DND-41 (cell line): Measurements from ENCODE around the gene FBF1.

Experiments used
- CTCF ChIP-seq: IDR thresholded peaks from 2 replicates; pipeline ENCODE4 v1.5.1; 2012; ENCODE audit warnings: borderline replicate concordance, low read length, moderate library complexity, mild to moderate bottlenecking; ENCODE audit not compliant: poor library complexity, severe bottlenecking; ENCODE audit errors: extremely low read depth
- EZH2 ChIP-seq: IDR thresholded peaks from 3 replicates; pipeline ENCODE4 v1.6.1; 2012; ENCODE audit warnings: borderline replicate concordance, low read depth, mild to moderate bottlenecking, moderate library complexity, low read length, inconsistent platforms; ENCODE audit not compliant: severe bottlenecking

GRCh38 chr17:75894049-75894733 is 46.7 kb downstream of the FBF1 start:
- TF ChIP-seq CTCF (no peak), EZH2 (no peak)
